GM21367 (cell line): ENCODE results near the gene ENPP1.

ENCODE experiments used
- ATAC-seq: cut with Tn5 transposase; IDR thresholded peaks from one replicate; pipeline ENCODE4 v1.9.1; 2021; ENCODE audit not compliant: unreplicated experiment

The ENPP1 gene

GRCh38 chr6:131784561-131784960, 23.3 kb upstream of the ENPP1 start:
- no peak for ATAC-seq

GRCh38 chr6:131787079-131787478, 20.7 kb upstream of the ENPP1 start:
- ATAC-seq = no peak

GRCh38 chr6:131787766-131788712, 19.8 kb upstream of the ENPP1 start:
- no peak for ATAC-seq

GRCh38 chr6:131789219-131789618, 18.6 kb upstream of the ENPP1 start:
- ATAC-seq = no peak

GRCh38 chr6:131791476-131791875, 16.3 kb upstream of the ENPP1 start:
- no peak for ATAC-seq

- ATAC-seq = no peak
These were observed 15.7 kb upstream of the ENPP1 start for GRCh38 chr6:131792091-131792496.

- ATAC-seq = no peak
These were observed 12.5 kb upstream of the ENPP1 start for GRCh38 chr6:131795366-131795765.

GRCh38 chr6:131802347-131802746, 5.5 kb upstream of the ENPP1 start:
- ATAC-seq = no peak

GRCh38 chr6:131803007-131803769, 4.6 kb upstream of the ENPP1 start:
- ATAC-seq = no peak

GRCh38 chr6:131804131-131804530, 3.7 kb upstream of the ENPP1 start:
- no peak for ATAC-seq

GRCh38 chr6:131807321-131807643, 538 bp upstream of the ENPP1 start:
- peak; percentile 11 for ATAC-seq

- ATAC-seq = no peak
These were observed 845 bp downstream of the ENPP1 start for GRCh38 chr6:131808460-131809269.

GRCh38 chr6:131811500-131811899, 3.7 kb downstream of the ENPP1 start:
- no peak for ATAC-seq

- ATAC-seq = no peak
These were observed 6.2 kb downstream of the ENPP1 start for GRCh38 chr6:131813991-131814390.

GRCh38 chr6:131816869-131817268, 9.0 kb downstream of the ENPP1 start:
- ATAC-seq = no peak

- ATAC-seq = no peak
These were observed 11.8 kb downstream of the ENPP1 start for GRCh38 chr6:131819572-131820124.

- no peak for ATAC-seq
These were observed 13.4 kb downstream of the ENPP1 start for GRCh38 chr6:131821010-131821807.

GRCh38 chr6:131822119-131822518, 14.3 kb downstream of the ENPP1 start:
- ATAC-seq = no peak

GRCh38 chr6:131823276-131823902, 15.6 kb downstream of the ENPP1 start:
- no peak for ATAC-seq

- ATAC-seq = no peak
These were observed 18.1 kb downstream of the ENPP1 start for GRCh38 chr6:131825946-131826345.
